GM21447 (cell line): Measurements from ENCODE around the gene ALK.

Experiments used
- ATAC-seq: cut with Tn5 transposase; IDR thresholded peaks from one replicate; pipeline ENCODE4 v1.9.1; 2021; ENCODE audit not compliant: unreplicated experiment

ALK gene

GRCh38 chr2:29799628-29800027, 121.8 kb downstream of the ALK start:
- no peak for ATAC-seq

GRCh38 chr2:29797916-29798315, 123.5 kb downstream of the ALK start:
- no peak for ATAC-seq

GRCh38 chr2:29796446-29796845, 124.9 kb downstream of the ALK start:
- ATAC-seq: no peak

- no peak for ATAC-seq
Observed at GRCh38 chr2:29789911-29790485, 131.4 kb downstream of the ALK start.

- no peak for ATAC-seq
Observed at GRCh38 chr2:29787473-29788465, 133.6 kb downstream of the ALK start.

GRCh38 chr2:29786361-29786760, 135.0 kb downstream of the ALK start:
- ATAC-seq: no peak

GRCh38 chr2:29783666-29784065, 137.7 kb downstream of the ALK start:
- no peak for ATAC-seq

GRCh38 chr2:29782549-29783458, 138.6 kb downstream of the ALK start:
- ATAC-seq: no peak

- ATAC-seq: no peak
Observed at GRCh38 chr2:29782087-29782486, 139.3 kb downstream of the ALK start.

- no peak for ATAC-seq
Observed at GRCh38 chr2:29780906-29781305, 140.5 kb downstream of the ALK start.

- ATAC-seq: no peak
Observed at GRCh38 chr2:29777161-29777560, 144.2 kb downstream of the ALK start.

GRCh38 chr2:29776406-29776805, 145.0 kb downstream of the ALK start:
- ATAC-seq: no peak

GRCh38 chr2:29775937-29776336, 145.4 kb downstream of the ALK start:
- ATAC-seq: no peak

- no peak for ATAC-seq
Observed at GRCh38 chr2:29774624-29775023, 146.8 kb downstream of the ALK start.

- no peak for ATAC-seq
Observed at GRCh38 chr2:29770846-29771245, 150.5 kb downstream of the ALK start.

GRCh38 chr2:29769847-29770246, 151.5 kb downstream of the ALK start:
- ATAC-seq: no peak

- ATAC-seq: no peak
Observed at GRCh38 chr2:29767606-29768335, 153.6 kb downstream of the ALK start.

GRCh38 chr2:29766191-29766590, 155.2 kb downstream of the ALK start:
- no peak for ATAC-seq

GRCh38 chr2:29765721-29766120, 155.7 kb downstream of the ALK start:
- no peak for ATAC-seq

- no peak for ATAC-seq
Observed at GRCh38 chr2:29763371-29763770, 158.0 kb downstream of the ALK start.

- no peak for ATAC-seq
Observed at GRCh38 chr2:29762239-29762638, 159.1 kb downstream of the ALK start.
